ENCODE results near the gene COL4A6.

COL4A6 gene

GRCh38 chrX:108177351-108178142, 260.7 kb downstream of the COL4A6 start:
- in situ Hi-C loops (cut with MboI; ENCODE audit: low pct_unique_long_range_greater_than_20kb, low sequenced_read_pairs, unreplicated experiment), result no loop called here
- TF ChIP-seq CTCF (IDR thresholded peaks at IDR 0.05; ENCODE audit: extremely low read depth, insufficient read depth, missing control alignments), result no peak
- DNase-seq (ENCODE audit: low spot score), result no peak

DNA sequence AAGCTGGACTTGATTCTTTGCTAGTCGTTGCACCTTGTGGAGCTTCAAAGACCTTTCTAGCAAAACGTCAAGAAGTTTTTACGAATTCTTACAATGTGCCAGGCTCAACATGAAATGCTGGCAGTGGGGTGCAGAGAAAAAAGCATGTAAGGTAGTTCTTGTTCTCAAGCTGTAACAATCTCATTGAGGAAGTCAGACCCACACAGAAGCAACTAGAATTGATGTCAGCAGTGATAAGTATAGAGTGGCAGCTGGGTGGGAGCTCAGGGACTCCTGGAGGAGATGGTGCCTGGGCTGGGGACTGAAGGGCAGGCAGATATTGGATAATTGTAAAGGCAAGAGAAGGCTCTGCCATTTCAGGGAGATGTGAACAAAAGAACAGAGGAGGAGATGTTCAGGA, 264.3 kb downstream of the COL4A6 start:
- in situ Hi-C loops (cut with MboI; ENCODE audit: low pct_unique_long_range_greater_than_20kb, low sequenced_read_pairs, unreplicated experiment), result no loop called here
- no peak for TF ChIP-seq CTCF (IDR thresholded peaks at IDR 0.05; ENCODE audit: extremely low read depth, insufficient read depth, missing control alignments)
- no peak for DNase-seq (ENCODE audit: low spot score)

DNA sequence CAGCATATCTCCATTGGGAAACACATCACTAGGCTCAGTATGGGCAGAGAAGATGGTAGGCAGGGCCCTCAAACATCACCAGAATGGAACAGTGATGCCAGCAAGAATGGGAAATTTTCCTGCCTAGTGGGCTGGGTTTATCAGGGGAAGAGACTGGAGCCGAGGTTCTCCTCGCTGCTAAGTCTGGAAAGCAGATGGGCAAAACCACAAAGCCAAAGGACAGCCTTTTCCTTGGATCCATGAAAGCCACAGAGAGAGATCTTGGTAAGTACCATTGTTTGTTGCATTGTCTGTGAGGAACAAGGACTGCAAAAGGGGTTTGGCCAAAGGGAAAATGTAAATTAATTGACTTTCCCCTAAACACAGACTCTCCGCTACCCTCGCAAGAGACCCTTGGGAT, 266.6 kb downstream of the COL4A6 start:
- in situ Hi-C loops (cut with MboI; ENCODE audit: low pct_unique_long_range_greater_than_20kb, low sequenced_read_pairs, unreplicated experiment), result no loop called here
- TF ChIP-seq CTCF (IDR thresholded peaks at IDR 0.05; ENCODE audit: extremely low read depth, insufficient read depth, missing control alignments), result no peak

GRCh38 chrX:108169768-108170167, 268.5 kb downstream of the COL4A6 start:
- TF ChIP-seq CTCF (IDR thresholded peaks at IDR 0.05; ENCODE audit: extremely low read depth, insufficient read depth, missing control alignments), result no peak
- no peak for DNase-seq (ENCODE audit: low spot score)
- in situ Hi-C loops (cut with MboI; ENCODE audit: low pct_unique_long_range_greater_than_20kb, low sequenced_read_pairs, unreplicated experiment), result no loop called here

More for the DNA sequence above, 266.6 kb downstream of the COL4A6 start:
- DNase-seq (ENCODE audit: low spot score), result no peak

DNA sequence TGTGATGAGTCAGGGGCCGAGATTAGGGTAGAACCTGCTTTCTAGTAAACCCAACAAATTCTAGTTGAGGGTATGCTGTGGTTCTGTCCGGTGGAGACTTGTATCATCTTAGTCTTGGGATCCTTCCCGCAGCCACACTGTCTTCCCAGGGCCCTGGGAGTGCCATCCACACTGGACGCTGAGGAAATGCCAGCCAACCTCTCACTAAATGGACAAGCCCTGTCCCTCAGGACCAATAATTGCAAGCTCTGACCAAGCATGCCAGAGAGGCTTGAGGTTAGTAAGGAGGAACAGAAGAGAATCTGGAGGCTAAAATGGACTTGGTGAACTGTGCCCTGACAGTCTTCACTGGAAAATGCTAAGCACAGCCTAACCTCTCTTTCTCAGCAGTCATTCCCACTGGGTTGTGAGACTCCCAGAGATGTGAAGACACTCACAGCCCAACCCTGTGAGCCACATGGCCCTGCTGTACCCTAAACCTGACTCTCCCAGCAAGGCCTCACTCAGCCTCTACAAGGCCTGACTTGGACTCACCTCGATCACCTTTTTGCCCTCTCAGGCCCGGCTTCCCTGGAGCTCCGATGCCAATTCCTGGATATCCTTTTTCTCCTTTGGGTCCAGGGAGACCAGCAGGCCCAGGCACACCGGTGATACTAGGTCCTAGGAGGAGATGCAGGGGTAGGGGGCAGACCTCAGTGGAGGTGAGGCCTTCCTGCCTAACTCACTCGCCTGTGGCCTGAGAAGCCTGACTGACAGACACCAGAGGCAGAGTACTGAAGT, 269.1 kb downstream of the COL4A6 start:
- in situ Hi-C loops (cut with MboI; ENCODE audit: low pct_unique_long_range_greater_than_20kb, low sequenced_read_pairs, unreplicated experiment), result no loop called here
- DNase-seq (ENCODE audit: low spot score), result no peak
- no peak for TF ChIP-seq CTCF (IDR thresholded peaks at IDR 0.05; ENCODE audit: extremely low read depth, insufficient read depth, missing control alignments)

DNA sequence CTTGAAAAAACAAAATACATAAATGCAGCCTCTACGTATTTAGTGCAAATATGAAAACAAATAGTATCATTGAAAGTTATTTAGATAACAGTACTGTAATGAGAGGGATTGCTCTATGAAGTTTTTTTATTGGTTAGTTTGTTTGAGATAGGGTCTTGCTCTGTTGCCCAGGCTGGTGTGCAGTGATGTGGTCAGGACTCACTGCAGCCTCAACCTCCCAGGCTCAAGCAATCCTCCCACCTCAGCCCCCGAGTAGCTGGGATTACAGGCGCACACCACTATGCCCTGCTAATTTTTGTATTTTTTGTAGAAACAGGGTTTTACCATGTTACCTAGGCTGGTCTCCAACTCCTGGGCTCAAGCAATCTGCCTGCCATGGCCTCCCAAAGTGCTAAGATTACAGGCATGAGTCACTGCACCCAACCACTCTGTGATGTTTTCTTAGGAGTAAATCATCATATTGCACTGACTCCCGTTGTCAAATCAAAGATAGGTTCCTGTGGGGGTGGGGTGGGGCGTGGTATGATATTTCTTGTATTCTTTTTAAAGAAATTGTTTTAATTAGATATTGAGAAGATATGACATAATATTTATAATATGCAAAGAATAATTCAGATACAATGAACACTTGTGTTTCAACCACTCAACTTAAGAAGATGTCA, 270.9 kb downstream of the COL4A6 start:
- no peak for TF ChIP-seq CTCF (IDR thresholded peaks at IDR 0.05; ENCODE audit: extremely low read depth, insufficient read depth, missing control alignments)
- no peak for DNase-seq (ENCODE audit: low spot score)
- in situ Hi-C loops (cut with MboI; ENCODE audit: low pct_unique_long_range_greater_than_20kb, low sequenced_read_pairs, unreplicated experiment), result no loop called here

Measured in GM13977 (cell line).